ENCODE results near the gene SDC4. TPM values are rescaled to one million over a fixed set of nuclear protein-coding genes. Genes with fewer than 3 reads are reported as not detected.
A peak's percentile ranks its signal among the peaks of the same experiment; 100 is the strongest.

SDC4 gene
- total RNA-seq, 2 donors from 2014 or later: 62.0 to 97.6 TPM

- WGBS, 2 donors: 9 to 23% methylated on average over 2 to 3 of the region's 3 CpGs
- intact Hi-C loops (cut with DNase I): no loop called here
- no peaks in the 10 kb centered on the region for H3K9me3 ChIP-seq
- no peaks in the 10 kb centered on the region for H3K27me3 ChIP-seq
- peaks cover 99% of the 10 kb centered on the region for H3K4me1 ChIP-seq
- peak overlapping the region; percentile 91 to 99 (median 98) for H3K27ac ChIP-seq
- peak; percentile 67 to 78 (median 74) for DNase-seq
- ATAC-seq: no peak
- TF ChIP-seq POLR2A (IDR thresholded peaks at IDR 0.05) (no peak), CTCF (IDR thresholded peaks at IDR 0.05) (no peak)
- H3K36me3 ChIP-seq (replicated peaks in 1 of 2; ENCODE audit: insufficient read depth in 1 of 2, low read depth in 2 of 2): no peaks in the 10 kb centered on the region
- H3K4me3 ChIP-seq: no peak overlapping the region
Observed at GRCh38 chr20:45341579-45341938, 6.7 kb downstream of the SDC4 start.

GRCh38 chr20:45340951-45341350, 7.3 kb downstream of the SDC4 start:
- Histone ChIP-seq H3K27me3 (no peaks in the 10 kb centered on the region), H3K4me3 (no peak overlapping the region), H3K27ac (peak overlapping the region; percentile 91 to 99 (median 98)), H3K9me3 (no peaks in the 10 kb centered on the region), H3K4me1 (peaks cover 99% of the 10 kb centered on the region), H3K36me3 (replicated peaks in 1 of 2; ENCODE audit: insufficient read depth in 1 of 2, low read depth in 2 of 2) (no peaks in the 10 kb centered on the region)
- TF ChIP-seq CTCF (IDR thresholded peaks at IDR 0.05): no peak
- intact Hi-C loops (cut with DNase I): no loop called here
- ATAC-seq (no peak), DNase-seq (peak in 1 of 4 donors; percentile 29)
- 0 to 15% methylated on average over 1 of the region's 1 CpG for whole genome bisulfite sequencing, 2 donors

GRCh38 chr20:45340236-45340847, 7.9 kb downstream of the SDC4 start:
- peak; percentile 61 for ATAC-seq
- Histone ChIP-seq H3K27me3 (no peaks in the 10 kb centered on the region), H3K4me1 (peaks cover 100% of the 10 kb centered on the region), H3K4me3 (no peak overlapping the region), H3K27ac (peak overlapping the region; percentile 91 to 99 (median 98)), H3K9me3 (no peaks in the 10 kb centered on the region), H3K36me3 (replicated peaks in 1 of 2; ENCODE audit: insufficient read depth in 1 of 2, low read depth in 2 of 2) (peaks cover 0 to 3% of the 10 kb centered on the region in 2 donors)
- intact Hi-C loops (cut with DNase I): no loop called here
- DNase-seq: peak; percentile 87 to 94 (median 92)
- WGBS, 2 donors: 19 to 21% methylated on average over 5 of the region's 5 CpGs
- peak; percentile 54 to 88 (median 82) for TF ChIP-seq POLR2A (IDR thresholded peaks at IDR 0.05)
- no peak for TF ChIP-seq CTCF (IDR thresholded peaks at IDR 0.05)

- DNase-seq: no peak
- TF ChIP-seq POLR2A (IDR thresholded peaks at IDR 0.05) (no peak), CTCF (IDR thresholded peaks at IDR 0.05) (no peak)
- no peaks in the 10 kb centered on the region for H3K9me3 ChIP-seq
- WGBS, 2 donors: 33 to 50% methylated on average over 2 of the region's 2 CpGs
- peak overlapping the region; percentile 91 to 99 (median 98) for H3K27ac ChIP-seq
- ATAC-seq: no peak
- intact Hi-C loops (cut with DNase I): no loop called here
- peaks cover under 1 to 5% of the 10 kb centered on the region in 2 donors for H3K36me3 ChIP-seq (replicated peaks in 1 of 2; ENCODE audit: insufficient read depth in 1 of 2, low read depth in 2 of 2)
- no peak overlapping the region for H3K4me3 ChIP-seq
- peaks cover 97% of the 10 kb centered on the region for H3K4me1 ChIP-seq
- H3K27me3 ChIP-seq: no peaks in the 10 kb centered on the region
Observed at GRCh38 chr20:45339799-45340198, 8.4 kb downstream of the SDC4 start.

- DNase-seq (no peak), ATAC-seq (no peak)
- intact Hi-C loops (cut with DNase I): no loop called here
- peaks cover 90% of the 10 kb centered on the region for H3K4me1 ChIP-seq
- H3K36me3 ChIP-seq (replicated peaks in 1 of 2; ENCODE audit: insufficient read depth in 1 of 2, low read depth in 2 of 2): peaks cover 2 to 5% of the 10 kb centered on the region in 2 donors
- TF ChIP-seq CTCF (IDR thresholded peaks at IDR 0.05) (no peak), POLR2A (IDR thresholded peaks at IDR 0.05) (no peak)
- H3K27ac ChIP-seq: peak overlapping the region; percentile 91 to 99 (median 98)
- WGBS, 2 donors: 42 to 62% methylated on average over 4 to 6 of the region's 6 CpGs
- H3K4me3 ChIP-seq: no peak overlapping the region
- H3K27me3 ChIP-seq: no peaks in the 10 kb centered on the region
- H3K9me3 ChIP-seq: no peaks in the 10 kb centered on the region
Observed at GRCh38 chr20:45339084-45339483, 9.1 kb downstream of the SDC4 start.
